HL-60 (cell line): ENCODE data around the gene UPK3B.

ENCODE experiments used
- GABPA ChIP-seq: IDR thresholded peaks from 2 replicates; pipeline ENCODE4 v1.6.1; 2012; ENCODE audit warnings: low read depth
- POLR2AphosphoS5 ChIP-seq: IDR thresholded peaks from 2 replicates; pipeline ENCODE4 v1.6.1; 2012; ENCODE audit warnings: low read depth
- SPI1 ChIP-seq: IDR thresholded peaks from 2 replicates; pipeline ENCODE4 v1.6.1; 2012; ENCODE audit warnings: low read depth, mild to moderate bottlenecking, borderline replicate concordance
- TF ChIP-seq, protein P1 (sequence below): IDR thresholded peaks from one replicate; pipeline ENCODE4 v1.5.1; 2011; ENCODE audit warnings: low read length, control low read depth, inconsistent platforms; ENCODE audit not compliant: insufficient read depth
- TF ChIP-seq, protein P2 (sequence below): IDR thresholded peaks from 2 replicates; pipeline ENCODE4 v1.6.1; 2012; ENCODE audit warnings: low read depth; ENCODE audit not compliant: insufficient replicate concordance

DNA sequence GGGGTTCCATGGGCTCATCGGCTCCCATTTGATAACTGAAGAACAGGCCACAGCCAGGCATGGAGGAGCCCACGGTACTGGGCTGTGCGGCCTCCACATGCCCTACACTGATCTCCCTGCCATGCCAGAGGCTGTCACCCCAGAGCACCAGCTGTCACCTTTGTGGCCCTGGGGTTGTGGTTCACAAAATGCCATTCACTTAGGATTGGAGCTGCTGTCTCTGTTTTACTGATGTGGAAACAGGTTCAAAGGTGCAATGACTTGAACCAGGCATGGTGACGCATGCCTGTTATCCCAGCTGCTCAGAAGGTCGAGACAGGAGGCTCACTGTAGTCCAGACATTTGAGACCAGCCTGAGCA, 4.3 kb upstream of the UPK3B start:
- TF ChIP-seq, protein P1, sequence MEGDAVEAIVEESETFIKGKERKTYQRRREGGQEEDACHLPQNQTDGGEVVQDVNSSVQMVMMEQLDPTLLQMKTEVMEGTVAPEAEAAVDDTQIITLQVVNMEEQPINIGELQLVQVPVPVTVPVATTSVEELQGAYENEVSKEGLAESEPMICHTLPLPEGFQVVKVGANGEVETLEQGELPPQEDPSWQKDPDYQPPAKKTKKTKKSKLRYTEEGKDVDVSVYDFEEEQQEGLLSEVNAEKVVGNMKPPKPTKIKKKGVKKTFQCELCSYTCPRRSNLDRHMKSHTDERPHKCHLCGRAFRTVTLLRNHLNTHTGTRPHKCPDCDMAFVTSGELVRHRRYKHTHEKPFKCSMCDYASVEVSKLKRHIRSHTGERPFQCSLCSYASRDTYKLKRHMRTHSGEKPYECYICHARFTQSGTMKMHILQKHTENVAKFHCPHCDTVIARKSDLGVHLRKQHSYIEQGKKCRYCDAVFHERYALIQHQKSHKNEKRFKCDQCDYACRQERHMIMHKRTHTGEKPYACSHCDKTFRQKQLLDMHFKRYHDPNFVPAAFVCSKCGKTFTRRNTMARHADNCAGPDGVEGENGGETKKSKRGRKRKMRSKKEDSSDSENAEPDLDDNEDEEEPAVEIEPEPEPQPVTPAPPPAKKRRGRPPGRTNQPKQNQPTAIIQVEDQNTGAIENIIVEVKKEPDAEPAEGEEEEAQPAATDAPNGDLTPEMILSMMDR: no peak
- TF ChIP-seq, protein P2, sequence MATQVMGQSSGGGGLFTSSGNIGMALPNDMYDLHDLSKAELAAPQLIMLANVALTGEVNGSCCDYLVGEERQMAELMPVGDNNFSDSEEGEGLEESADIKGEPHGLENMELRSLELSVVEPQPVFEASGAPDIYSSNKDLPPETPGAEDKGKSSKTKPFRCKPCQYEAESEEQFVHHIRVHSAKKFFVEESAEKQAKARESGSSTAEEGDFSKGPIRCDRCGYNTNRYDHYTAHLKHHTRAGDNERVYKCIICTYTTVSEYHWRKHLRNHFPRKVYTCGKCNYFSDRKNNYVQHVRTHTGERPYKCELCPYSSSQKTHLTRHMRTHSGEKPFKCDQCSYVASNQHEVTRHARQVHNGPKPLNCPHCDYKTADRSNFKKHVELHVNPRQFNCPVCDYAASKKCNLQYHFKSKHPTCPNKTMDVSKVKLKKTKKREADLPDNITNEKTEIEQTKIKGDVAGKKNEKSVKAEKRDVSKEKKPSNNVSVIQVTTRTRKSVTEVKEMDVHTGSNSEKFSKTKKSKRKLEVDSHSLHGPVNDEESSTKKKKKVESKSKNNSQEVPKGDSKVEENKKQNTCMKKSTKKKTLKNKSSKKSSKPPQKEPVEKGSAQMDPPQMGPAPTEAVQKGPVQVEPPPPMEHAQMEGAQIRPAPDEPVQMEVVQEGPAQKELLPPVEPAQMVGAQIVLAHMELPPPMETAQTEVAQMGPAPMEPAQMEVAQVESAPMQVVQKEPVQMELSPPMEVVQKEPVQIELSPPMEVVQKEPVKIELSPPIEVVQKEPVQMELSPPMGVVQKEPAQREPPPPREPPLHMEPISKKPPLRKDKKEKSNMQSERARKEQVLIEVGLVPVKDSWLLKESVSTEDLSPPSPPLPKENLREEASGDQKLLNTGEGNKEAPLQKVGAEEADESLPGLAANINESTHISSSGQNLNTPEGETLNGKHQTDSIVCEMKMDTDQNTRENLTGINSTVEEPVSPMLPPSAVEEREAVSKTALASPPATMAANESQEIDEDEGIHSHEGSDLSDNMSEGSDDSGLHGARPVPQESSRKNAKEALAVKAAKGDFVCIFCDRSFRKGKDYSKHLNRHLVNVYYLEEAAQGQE: no peak
- TF ChIP-seq POLR2AphosphoS5: no peak
- TF ChIP-seq SPI1: no peak
- TF ChIP-seq GABPA: no peak
